Stimulated activated CD8-positive, alpha-beta memory T cell treated with anti-CD3 and anti-CD28 coated beads, Interleukin-7, amount 100 ng/mL, for 48 hours (primary cell): ENCODE results near the gene ATG9B.

Experiments
- DNase-seq, 2 donors: peaks; one replicate each; pipeline ENCODE4 v3.0.0-alpha.2; 2020; ENCODE audit warnings: low read depth in 1 of 2; ENCODE audit errors: extremely low read depth in 1 of 2

ATG9B gene

DNA sequence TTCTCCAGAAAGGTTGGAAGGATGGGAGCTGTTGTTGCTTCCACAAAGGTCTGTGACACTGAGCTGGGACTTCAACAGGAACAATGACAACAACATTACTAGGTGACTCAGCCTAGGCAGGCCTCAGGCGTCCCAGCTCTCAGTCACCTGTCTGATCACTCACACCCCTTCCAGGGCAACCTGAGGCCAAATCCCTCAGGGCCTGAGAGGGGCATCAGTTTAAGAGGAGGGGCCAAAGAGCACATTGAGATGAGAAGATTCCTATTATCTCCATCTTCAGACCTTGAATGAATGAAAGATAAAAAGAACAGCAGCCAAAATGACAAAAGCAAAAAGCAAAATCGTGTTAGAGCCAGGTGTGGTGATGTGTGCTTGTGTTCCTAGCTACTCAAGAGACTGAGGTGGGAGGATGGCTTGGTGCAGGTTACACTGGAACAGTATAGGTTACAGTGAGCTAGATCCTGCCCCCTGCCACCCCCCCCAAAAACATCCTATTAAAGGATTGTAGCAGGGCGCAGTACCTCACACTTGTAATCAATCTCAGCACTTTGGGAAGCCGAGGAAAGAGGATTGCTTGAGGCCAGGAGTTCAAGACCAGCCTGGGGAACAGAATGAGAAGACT, at the start of gene ATG9B:
TSS of gene ATG9B (minus strand) at position 60 of the 622 bp plus-strand sequence. CDS start 71 bp downstream, outside the sequence.
- no peak for DNase-seq

DNA sequence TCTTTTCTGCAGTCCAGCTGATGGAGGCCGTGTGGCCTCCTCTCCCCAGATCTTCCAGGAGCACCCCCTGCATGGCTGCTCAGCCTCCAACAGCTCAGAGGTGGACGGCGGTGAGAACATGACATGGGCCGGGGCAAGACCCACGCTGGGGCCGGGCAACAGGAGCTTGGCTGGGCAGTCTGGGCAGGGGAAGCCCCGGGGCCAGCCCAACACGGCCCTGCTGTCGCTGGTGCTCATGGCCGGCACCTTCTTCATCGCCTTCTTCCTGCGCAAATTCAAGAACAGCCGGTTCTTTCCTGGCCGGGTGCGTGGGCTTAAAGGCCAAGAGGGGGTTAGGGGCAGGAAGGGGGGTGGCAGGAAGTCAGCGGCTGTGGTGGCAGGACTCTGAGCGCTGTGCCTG, 49.7 kb upstream of the ATG9B start:
- no peak for DNase-seq

DNA sequence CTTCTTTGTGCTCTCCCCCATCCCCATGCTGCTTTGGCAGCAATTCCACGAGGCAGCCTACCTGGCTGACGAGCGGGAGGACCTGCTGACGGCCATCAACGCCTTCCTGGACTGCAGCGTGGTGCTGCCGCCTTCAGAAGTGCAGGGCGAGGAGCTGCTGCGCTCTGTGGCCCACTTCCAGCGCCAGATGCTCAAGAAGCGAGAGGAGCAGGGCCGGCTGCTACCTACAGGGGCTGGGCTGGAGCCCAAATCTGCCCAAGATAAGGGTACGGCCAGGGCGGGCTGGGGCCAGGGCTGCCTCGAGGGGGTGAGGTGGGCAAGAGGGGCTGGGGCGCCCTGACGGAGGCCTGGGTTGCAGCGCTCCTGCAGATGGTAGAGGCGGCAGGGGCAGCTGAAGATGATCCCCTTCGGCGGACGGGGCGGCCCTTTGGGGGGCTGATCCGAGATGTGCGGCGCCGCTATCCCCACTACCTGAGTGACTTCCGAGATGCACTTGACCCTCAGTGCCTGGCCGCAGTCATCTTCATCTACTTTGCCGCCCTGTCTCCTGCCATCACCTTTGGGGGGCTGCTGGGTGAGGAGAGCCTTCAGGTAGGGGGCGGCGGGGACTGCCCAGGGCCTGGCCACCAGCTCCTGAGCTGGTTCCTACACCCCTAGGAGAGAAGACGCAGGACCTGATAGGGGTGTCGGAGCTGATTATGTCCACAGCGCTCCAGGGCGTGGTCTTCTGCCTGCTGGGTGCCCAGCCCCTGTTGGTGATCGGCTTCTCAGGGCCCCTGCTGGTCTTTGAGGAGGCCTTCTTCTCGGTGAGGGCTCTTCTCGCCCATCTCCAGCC, 47.0 kb upstream of the ATG9B start:
- no peak for DNase-seq

- no peak for DNase-seq
Measured at GRCh38 chr7:151070574-151070960, 46.3 kb upstream of the ATG9B start.

- no peak for DNase-seq
Measured at GRCh38 chr7:151069841-151070573, 45.7 kb upstream of the ATG9B start.

- DNase-seq = no peak
Measured at GRCh38 chr7:151068069-151068773, 43.9 kb upstream of the ATG9B start.

DNA sequence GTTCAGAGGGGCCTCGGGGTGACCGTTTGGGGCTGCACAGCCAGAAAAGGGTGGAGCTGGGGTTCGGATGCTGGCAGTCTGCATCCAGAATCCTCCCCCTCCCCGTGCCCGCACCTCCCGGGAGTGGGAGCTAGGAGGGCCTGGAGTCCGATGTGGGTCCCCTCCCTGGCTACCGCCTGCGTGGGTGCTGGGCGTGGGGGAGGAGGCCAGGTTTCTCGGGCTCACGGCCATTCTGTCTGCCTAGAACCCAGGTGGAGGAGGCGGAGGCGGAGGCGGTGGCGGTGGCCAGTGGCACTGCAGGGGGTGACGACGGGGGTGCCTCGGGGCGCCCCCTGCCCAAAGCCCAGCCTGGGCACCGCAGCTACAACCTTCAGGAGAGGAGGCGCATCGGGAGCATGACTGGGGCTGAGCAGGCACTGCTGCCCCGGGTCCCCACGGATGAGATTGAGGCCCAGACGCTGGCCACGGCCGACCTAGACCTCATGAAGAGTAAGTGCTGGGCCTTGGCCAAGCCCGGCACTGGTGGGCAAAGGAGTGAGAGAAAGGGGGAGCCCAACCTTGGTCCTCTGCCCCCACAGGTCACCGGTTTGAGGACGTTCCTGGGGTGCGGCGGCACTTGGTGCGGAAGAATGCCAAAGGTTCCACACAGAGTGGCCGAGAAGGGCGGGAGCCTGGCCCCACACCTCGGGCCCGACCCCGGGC, 42.1 kb upstream of the ATG9B start:
- no peak for DNase-seq

DNA sequence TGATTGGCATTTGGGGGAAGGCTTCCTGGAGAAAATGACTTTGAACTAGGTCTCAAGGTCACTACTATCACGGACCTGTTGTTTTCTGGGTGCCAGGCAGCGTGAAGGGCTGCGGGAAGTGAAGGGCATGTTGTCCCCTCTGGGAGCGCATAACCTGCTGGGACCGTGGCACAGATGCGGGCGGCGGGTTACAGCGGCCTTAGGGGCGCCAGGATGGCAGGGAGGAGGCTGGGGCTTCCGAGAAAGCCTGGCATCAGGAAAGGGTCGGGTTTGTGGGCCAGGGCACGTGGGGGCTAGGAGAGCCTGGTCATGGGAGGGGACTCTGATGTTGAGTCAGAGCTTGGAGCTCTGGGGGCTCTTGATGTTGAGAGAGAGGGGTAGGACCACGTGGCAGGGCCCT, 41.2 kb upstream of the ATG9B start:
- no peak for DNase-seq

DNA sequence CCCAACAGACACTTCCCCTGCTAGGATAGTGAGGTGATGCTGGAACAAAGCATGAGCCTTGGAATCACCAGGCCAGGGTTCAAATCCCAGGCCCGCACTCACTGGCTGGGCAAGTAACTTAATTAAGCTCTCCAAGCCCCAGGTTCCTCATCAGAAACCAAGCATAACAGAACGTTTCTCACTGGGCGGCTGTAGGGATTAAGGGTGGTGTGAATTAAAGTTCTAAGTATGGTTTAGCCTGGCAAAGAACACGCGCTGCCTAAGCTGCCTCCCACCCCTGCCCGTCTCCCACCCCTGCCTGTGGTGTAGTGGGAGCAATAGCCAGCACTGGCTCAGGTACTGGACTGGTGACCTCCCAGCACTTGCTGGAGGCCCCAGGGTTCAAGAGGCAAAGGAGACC, 40.7 kb upstream of the ATG9B start:
- DNase-seq = no peak

DNA sequence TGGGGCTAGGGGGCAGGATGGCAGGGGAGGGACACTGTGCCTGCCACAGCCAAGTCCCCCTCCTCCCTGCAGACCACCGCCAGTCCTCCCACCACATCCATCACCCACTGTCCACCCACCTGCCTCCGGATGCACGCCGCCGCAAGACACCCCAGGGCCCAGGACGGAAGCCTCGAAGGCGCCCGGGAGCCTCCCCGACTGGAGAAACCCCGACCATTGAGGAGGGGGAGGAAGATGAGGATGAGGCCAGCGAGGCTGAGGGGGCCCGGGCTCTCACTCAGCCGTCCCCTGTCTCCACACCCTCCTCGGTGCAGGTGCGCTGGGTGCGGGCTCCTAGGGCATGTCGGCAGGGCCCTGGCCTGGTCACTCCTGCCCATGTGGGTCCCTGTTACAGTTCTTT, 40.2 kb upstream of the ATG9B start:
- DNase-seq = no peak

GRCh38 chr7:151063212-151063561, 38.9 kb upstream of the ATG9B start:
- DNase-seq = no peak

DNA sequence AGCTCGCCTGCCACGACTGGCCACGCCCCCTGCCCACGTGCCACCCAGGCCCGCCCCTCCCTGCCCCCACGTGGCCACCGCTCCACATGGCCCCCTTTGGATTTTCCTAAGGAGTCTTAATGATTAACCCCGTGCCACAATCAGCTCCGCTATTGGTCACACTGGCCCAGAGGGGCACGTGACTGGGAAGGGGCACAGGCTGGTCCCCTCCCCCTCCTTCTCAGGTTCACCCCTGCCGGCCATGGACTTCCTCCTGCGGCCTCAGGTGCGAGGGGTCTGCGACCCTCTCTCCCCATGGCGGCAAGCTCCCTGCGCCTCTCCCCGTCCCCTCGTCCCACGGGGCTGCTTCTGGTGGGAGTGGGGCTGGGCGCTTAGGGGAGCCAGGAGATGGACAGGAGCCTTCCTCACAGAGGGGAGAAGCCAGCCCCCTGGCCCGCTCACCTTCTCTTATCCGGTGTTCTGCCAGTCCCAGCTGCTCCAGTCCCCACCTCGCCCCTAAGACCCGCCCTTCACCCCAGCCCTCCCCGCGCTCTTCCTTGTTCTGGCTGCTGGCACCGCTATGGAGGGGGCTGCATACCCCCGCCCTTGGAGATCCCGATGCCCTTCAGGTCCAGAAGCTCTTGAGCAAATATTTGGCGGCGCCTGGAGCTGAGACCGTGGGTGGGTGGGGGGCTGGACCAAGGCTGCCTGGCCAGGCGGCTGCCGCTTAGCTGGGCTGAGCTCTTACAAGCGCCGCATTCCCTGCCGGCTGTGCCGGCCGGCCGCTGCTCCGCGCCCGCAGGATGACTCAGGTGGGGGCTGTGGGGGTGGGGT, 38.3 kb upstream of the ATG9B start:
- DNase-seq = no peak

DNA sequence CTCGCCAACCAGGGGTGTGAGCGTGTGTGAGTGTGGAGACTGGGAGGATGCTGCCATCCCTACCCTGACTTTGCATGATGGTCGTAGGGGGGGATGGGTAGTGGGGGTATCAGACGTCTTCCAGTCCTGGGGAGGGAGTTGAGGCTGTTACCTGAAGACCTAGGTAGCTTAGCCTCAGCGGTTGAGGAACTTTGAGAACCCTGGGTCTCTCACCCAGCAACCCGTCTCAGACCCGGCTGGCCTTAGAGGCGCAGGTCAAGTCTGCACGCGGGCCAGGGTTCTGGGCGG, 37.8 kb upstream of the ATG9B start:
- no peak for DNase-seq

DNA sequence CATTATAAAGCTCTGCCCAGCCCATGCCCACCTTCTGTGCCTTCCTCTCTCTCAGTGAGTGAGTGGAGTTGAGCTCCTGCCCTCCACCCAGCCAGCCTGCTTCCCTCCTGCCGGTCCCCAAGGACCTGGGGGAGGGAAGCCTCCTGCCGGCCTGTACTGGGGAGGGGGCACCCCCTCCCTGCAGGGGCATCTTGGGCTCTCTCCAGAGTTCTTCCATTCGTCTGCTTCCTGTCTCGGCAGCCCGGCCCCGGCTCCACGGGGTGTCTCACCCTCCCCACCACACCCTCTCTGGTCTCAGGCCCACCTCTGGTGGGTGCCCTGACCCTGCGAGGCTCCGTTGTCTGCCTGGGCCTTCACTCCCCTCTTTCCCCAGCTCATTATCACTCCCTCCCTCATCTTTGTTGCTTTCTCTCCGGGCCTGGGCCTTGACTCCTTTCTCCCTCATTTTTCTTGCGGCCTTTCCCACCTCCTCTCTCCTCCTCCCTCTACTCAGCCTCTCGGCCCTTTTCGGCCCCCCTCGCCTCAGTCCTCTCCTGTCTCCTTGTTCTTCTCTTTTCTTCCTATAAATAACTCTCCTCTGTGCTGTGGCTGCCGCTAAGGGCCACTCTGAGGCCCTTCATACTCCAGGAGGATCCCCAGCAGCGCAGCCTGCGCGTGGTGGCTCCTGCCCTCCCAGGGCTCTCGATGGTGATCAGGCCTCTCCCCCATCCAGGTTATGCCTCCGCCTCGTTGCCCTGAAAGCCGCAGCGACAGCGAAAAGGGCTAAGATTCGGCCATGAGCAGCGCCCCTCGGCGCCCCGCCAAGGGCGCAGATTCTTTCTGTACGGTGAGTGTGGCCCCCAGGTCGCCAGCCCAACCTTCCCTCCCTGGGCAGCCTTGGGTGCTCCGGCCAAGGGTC, 37.2 kb upstream of the ATG9B start:
- DNase-seq = no peak

DNA sequence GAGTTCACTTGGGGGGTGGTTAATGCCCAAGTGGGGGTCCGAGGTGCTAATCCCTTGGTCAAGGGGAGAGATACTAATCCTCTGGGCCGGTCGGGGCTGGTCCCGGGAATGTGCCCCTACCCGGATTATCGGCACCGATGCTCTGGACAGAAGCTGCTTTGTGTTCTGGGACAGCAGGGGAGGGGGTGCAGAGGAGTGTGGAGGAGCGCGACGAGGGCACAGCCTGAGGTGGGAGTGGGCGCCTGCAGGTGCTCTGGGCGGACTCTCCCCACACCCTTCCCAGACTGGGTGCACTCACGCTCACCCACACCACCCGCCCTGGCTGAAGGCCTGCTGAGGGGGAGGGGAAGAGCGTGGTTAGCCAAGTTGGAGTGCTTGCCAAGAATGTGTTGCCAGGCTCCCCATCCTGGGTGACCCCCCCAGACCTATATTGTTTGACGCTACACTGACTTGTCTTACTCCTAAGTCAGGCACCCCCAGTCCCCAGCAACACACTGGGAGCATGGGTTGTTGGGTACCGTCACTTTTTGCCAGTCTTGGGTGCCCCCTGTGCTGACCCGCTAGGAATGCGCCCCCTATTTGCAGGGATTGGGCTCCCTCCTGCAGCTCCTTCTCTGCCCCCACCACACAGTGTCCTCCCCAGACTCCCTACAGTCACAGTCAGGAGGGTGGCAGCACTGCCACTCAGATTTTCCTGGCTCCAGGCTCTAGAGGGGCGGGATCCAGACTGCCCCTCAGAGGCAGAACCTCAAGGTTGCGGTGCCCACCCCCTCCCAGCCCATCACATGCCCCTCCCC, 36.3 kb upstream of the ATG9B start:
- no peak for DNase-seq

GRCh38 chr7:151060113-151060415, 35.8 kb upstream of the ATG9B start:
- DNase-seq = no peak

- peak in 1 of 2 donors; percentile 61 for DNase-seq
Measured at GRCh38 chr7:151059367-151060112, 35.2 kb upstream of the ATG9B start, which contains the start of gene SLC4A2. Gene SLC4A2, plus strand, starts transcription at chr7:151059589. Its CDS starts 2,399 bp downstream, at chr7:151061988.
